ENCODE results near the gene PI4K2B. TPM values are rescaled to one million over a fixed set of nuclear protein-coding genes. Genes with fewer than 3 reads are reported as not detected.
A peak's percentile ranks its signal among the peaks of the same experiment; 100 is the strongest.
"Not testable (repeated sequence)": the region's sequence is repeated elsewhere in the genome, so short reads cannot be mapped to it uniquely, and the experiment has no call there.

The PI4K2B gene
- total RNA-seq, 1 experiment from 2014 or later: 10.3 TPM

DNA sequence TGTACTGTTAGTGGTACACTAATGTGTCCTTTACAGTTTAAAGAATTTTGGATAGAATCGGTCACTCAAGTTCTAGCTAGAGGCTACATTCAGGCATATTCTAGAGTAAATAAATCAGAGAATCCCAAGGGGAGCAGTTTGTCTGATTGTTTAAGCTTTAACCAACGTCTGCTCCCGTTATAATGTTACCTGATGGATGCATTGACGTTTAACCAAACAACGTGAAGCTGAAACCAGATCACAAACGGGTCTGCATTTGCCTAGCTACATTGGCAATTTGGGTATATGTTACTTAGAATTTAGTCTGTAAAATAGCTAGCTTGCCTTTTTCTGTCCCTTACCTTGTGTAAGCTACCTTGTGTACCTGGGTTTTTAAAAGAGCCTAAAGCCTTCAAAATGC, 1.6 kb downstream of the PI4K2B start:
- peak overlapping the region; percentile 89 for H3K4me2 ChIP-seq (ENCODE audit: insufficient read depth, insufficient read length, low read length)
- WGBS (ENCODE audit: extremely low coverage, insufficient read length, low lambda C conversion rate): no CpG with 5 or more reads among the region's 6 CpGs

GRCh38 chr4:25236030-25236429, 2.2 kb downstream of the PI4K2B start:
- H3K4me1 ChIP-seq (ENCODE audit: insufficient read depth, low read length); H4K5ac ChIP-seq (ENCODE audit: insufficient read length, low read depth, low read length); H2BK15ac ChIP-seq (ENCODE audit: low read depth, low read length); H3K79me2 ChIP-seq (ENCODE audit: insufficient read depth, low read length); H3K4ac ChIP-seq (ENCODE audit: low read depth, low read length); H3K4me3 Mint-ChIP-seq; H3K79me1 ChIP-seq (ENCODE audit: insufficient read depth, low read depth, low read length, poor library complexity, severe bottlenecking); H2BK20ac ChIP-seq (ENCODE audit: low read depth, low read length, poor library complexity, severe bottlenecking); H2AFZ ChIP-seq (ENCODE audit: low read length); H3K27ac Mint-ChIP-seq; H3T11ph ChIP-seq (ENCODE audit: low read length); H4K91ac ChIP-seq (ENCODE audit: insufficient read length, low read depth, low read length); H4K8ac ChIP-seq (replicated peaks; ENCODE audit: insufficient read length, low read depth, low read length); H3K27ac ChIP-seq (ENCODE audit: insufficient read length, low read depth, low read length); H2BK12ac ChIP-seq (ENCODE audit: insufficient read length, low read depth, low read length); H3K23ac ChIP-seq (ENCODE audit: insufficient read length, low read depth, low read length); H3K9ac ChIP-seq (ENCODE audit: extremely low read depth, insufficient read length, low read length); H2BK120ac ChIP-seq (ENCODE audit: low read depth, low read length, poor library complexity, severe bottlenecking); H3K18ac ChIP-seq (ENCODE audit: insufficient read length, low read depth, low read length); H2AK5ac ChIP-seq (ENCODE audit: insufficient read length, low read length); H2BK5ac ChIP-seq (ENCODE audit: insufficient read length, low read length); DNase-seq; H3K4me2 ChIP-seq (ENCODE audit: insufficient read depth, insufficient read length, low read length); H3K9me3 ChIP-seq (ENCODE audit: control insufficient read depth, low read depth, low read length); H3K14ac ChIP-seq (ENCODE audit: insufficient read depth, low read length); H3K27me3 ChIP-seq (ENCODE audit: insufficient read depth, low read length); H3K23me2 ChIP-seq (ENCODE audit: insufficient read length, low read depth, low read length, poor library complexity, severe bottlenecking); H4K20me1 ChIP-seq (ENCODE audit: control insufficient read depth, insufficient read depth, insufficient read length); H3K56ac ChIP-seq (ENCODE audit: insufficient read length, low read depth, low read length): not testable (repeated sequence)
- peaks cover 20% of the 10 kb centered on the region for H3K27me3 Mint-ChIP-seq (ENCODE audit: low read depth)
- peaks cover 11 to 16% of the 10 kb centered on the region in 2 experiments for H3K4me1 Mint-ChIP-seq
- H3K36me3 Mint-ChIP-seq (ENCODE audit: insufficient read depth in 1 of 3, low read depth in 3 of 3): peaks cover 15 to 43% (median 15%) of the 10 kb centered on the region in 3 experiments
- no CpG with 5 or more reads among the region's 2 CpGs for WGBS (ENCODE audit: extremely low coverage, insufficient read length, low lambda C conversion rate)
- peaks cover 25 to 27% of the 10 kb centered on the region in 2 experiments for H3K9me3 Mint-ChIP-seq

More for the DNA sequence above, 1.6 kb downstream of the PI4K2B start:
- H3K9me3 ChIP-seq (ENCODE audit: control insufficient read depth, low read depth, low read length): no peaks in the 10 kb centered on the region
- no peaks in the 10 kb centered on the region for H4K20me1 ChIP-seq (ENCODE audit: control insufficient read depth, insufficient read depth, insufficient read length)
- no peak overlapping the region for H3K56ac ChIP-seq (ENCODE audit: insufficient read length, low read depth, low read length)
- H3K27ac ChIP-seq (ENCODE audit: insufficient read length, low read depth, low read length): no peak overlapping the region
- H3K9ac ChIP-seq (ENCODE audit: extremely low read depth, insufficient read length, low read length): no peak overlapping the region
- DNase-seq: no peak
- no peak overlapping the region for H2AK5ac ChIP-seq (ENCODE audit: insufficient read length, low read length)
- no peak overlapping the region for H2BK12ac ChIP-seq (ENCODE audit: insufficient read length, low read depth, low read length)
- H3K4me1 ChIP-seq (ENCODE audit: insufficient read depth, low read length): no peaks in the 10 kb centered on the region
- H3K27me3 Mint-ChIP-seq (ENCODE audit: low read depth): peaks cover 22% of the 10 kb centered on the region
- H3K79me2 ChIP-seq (ENCODE audit: insufficient read depth, low read length): no peaks in the 10 kb centered on the region
- peaks cover 15 to 47% (median 15%) of the 10 kb centered on the region in 3 experiments for H3K36me3 Mint-ChIP-seq (ENCODE audit: insufficient read depth in 1 of 3, low read depth in 3 of 3)
- no peak overlapping the region for H2AFZ ChIP-seq (ENCODE audit: low read length)
- peaks cover 5% of the 10 kb centered on the region for H3K23me2 ChIP-seq (ENCODE audit: insufficient read length, low read depth, low read length, poor library complexity, severe bottlenecking)
- H4K5ac ChIP-seq (ENCODE audit: insufficient read length, low read depth, low read length): no peak overlapping the region
- no peak overlapping the region for H4K91ac ChIP-seq (ENCODE audit: insufficient read length, low read depth, low read length)
- H2BK20ac ChIP-seq (ENCODE audit: low read depth, low read length, poor library complexity, severe bottlenecking): no peak overlapping the region
- H3T11ph ChIP-seq (ENCODE audit: low read length): no peak overlapping the region
- no peaks in the 10 kb centered on the region for H3K79me1 ChIP-seq (ENCODE audit: insufficient read depth, low read depth, low read length, poor library complexity, severe bottlenecking)
- no peak overlapping the region for H2BK5ac ChIP-seq (ENCODE audit: insufficient read length, low read length)
- H3K4me3 Mint-ChIP-seq: peak overlapping the region; percentile 68 to 83
- no peak overlapping the region for H3K27ac Mint-ChIP-seq
- H3K14ac ChIP-seq (ENCODE audit: insufficient read depth, low read length): no peak overlapping the region
- no peaks in the 10 kb centered on the region for H3K27me3 ChIP-seq (ENCODE audit: insufficient read depth, low read length)
- H2BK15ac ChIP-seq (ENCODE audit: low read depth, low read length): no peak overlapping the region
- no peak overlapping the region for H4K8ac ChIP-seq (replicated peaks; ENCODE audit: insufficient read length, low read depth, low read length)
- peaks cover 30% of the 10 kb centered on the region in 2 experiments for H3K9me3 Mint-ChIP-seq
- H3K4me1 Mint-ChIP-seq: peaks cover 11 to 16% of the 10 kb centered on the region in 2 experiments
- TF ChIP-seq, protein P1, sequence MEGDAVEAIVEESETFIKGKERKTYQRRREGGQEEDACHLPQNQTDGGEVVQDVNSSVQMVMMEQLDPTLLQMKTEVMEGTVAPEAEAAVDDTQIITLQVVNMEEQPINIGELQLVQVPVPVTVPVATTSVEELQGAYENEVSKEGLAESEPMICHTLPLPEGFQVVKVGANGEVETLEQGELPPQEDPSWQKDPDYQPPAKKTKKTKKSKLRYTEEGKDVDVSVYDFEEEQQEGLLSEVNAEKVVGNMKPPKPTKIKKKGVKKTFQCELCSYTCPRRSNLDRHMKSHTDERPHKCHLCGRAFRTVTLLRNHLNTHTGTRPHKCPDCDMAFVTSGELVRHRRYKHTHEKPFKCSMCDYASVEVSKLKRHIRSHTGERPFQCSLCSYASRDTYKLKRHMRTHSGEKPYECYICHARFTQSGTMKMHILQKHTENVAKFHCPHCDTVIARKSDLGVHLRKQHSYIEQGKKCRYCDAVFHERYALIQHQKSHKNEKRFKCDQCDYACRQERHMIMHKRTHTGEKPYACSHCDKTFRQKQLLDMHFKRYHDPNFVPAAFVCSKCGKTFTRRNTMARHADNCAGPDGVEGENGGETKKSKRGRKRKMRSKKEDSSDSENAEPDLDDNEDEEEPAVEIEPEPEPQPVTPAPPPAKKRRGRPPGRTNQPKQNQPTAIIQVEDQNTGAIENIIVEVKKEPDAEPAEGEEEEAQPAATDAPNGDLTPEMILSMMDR (conservative IDR thresholded peaks at IDR 0.05): no peak
- no peak overlapping the region for H3K23ac ChIP-seq (ENCODE audit: insufficient read length, low read depth, low read length)
- no peak overlapping the region for H3K4ac ChIP-seq (ENCODE audit: low read depth, low read length)
- no peak overlapping the region for H3K18ac ChIP-seq (ENCODE audit: insufficient read length, low read depth, low read length)
- H2BK120ac ChIP-seq (ENCODE audit: low read depth, low read length, poor library complexity, severe bottlenecking): no peak overlapping the region

All from H9 (cell line).